Stimulated activated CD8-positive, alpha-beta memory T cell treated with anti-CD3 and anti-CD28 coated beads, Interleukin-12 subunit alpha, Interleukin-12 subunit beta, amount 100 ng/mL, for 24 hours (primary cell): Measurements from ENCODE around the gene KRTAP4-1.
"Not testable (repeated sequence)": the region's sequence is repeated elsewhere in the genome, so short reads cannot be mapped to it uniquely, and the experiment has no call there.

ENCODE experiments used
- DNase-seq: peaks from one replicate; pipeline ENCODE4 v3.0.0-alpha.2; 2020; ENCODE audit errors: extremely low read depth

Gene KRTAP4-1

GRCh38 chr17:41184480-41184961 is at the start of gene KRTAP4-1:
KRTAP4-1 (minus strand) TSS chr17:41184911; CDS start chr17:41184854, 57 bp downstream.
- DNase-seq, result no peak

- DNase-seq, result not testable (repeated sequence)
Observed at GRCh38 chr17:41232399-41233105, 47.8 kb upstream of the KRTAP4-1 start, which contains the start of gene KRTAP9-3. KRTAP9-3 (plus strand) TSS chr17:41232449; CDS start chr17:41232502, 53 bp downstream.

GRCh38 chr17:41231731-41232130 is 47.0 kb upstream of the KRTAP4-1 start:
- DNase-seq, result no peak

- no peak for DNase-seq
Observed at GRCh38 chr17:41230094-41230493, 45.4 kb upstream of the KRTAP4-1 start.

GRCh38 chr17:41226598-41227095 is 41.9 kb upstream of the KRTAP4-1 start, which contains the start of gene KRTAP9-2:
KRTAP9-2 (plus strand) TSS chr17:41226648; CDS start chr17:41226655, 7 bp downstream.
- DNase-seq, result not testable (repeated sequence)

GRCh38 chr17:41226051-41226450 is 41.3 kb upstream of the KRTAP4-1 start:
- DNase-seq, result no peak

GRCh38 chr17:41223821-41224220 is 39.1 kb upstream of the KRTAP4-1 start:
- DNase-seq, result no peak

- no peak for DNase-seq
Observed at GRCh38 chr17:41215681-41216080, 31.0 kb upstream of the KRTAP4-1 start.

- no peak for DNase-seq
Observed at GRCh38 chr17:41212524-41213169, 27.9 kb upstream of the KRTAP4-1 start.

GRCh38 chr17:41211845-41212466 is 27.2 kb upstream of the KRTAP4-1 start:
- DNase-seq, result no peak

GRCh38 chr17:41199421-41200078 is 14.8 kb upstream of the KRTAP4-1 start:
- DNase-seq, result no peak

- DNase-seq, result no peak
Observed at GRCh38 chr17:41196068-41196467, 11.4 kb upstream of the KRTAP4-1 start.

- DNase-seq, result no peak
Observed at GRCh38 chr17:41190328-41190727, 5.6 kb upstream of the KRTAP4-1 start.

GRCh38 chr17:41189837-41190318 is 5.2 kb upstream of the KRTAP4-1 start, which contains the start of gene KRTAP9-1:
KRTAP9-1 (plus strand) TSS chr17:41189887; CDS start chr17:41189887, 0 bp downstream.
- DNase-seq, result not testable (repeated sequence)

- DNase-seq, result no peak
Observed at GRCh38 chr17:41186872-41187271, 2.2 kb upstream of the KRTAP4-1 start.

GRCh38 chr17:41185001-41185400 is 290 bp upstream of the KRTAP4-1 start:
- DNase-seq, result no peak

GRCh38 chr17:41178843-41179616 is 5.7 kb downstream of the KRTAP4-1 start:
- DNase-seq, result no peak

- no peak for DNase-seq
Observed at GRCh38 chr17:41178341-41178740, 6.4 kb downstream of the KRTAP4-1 start.

GRCh38 chr17:41177727-41178271 is 6.9 kb downstream of the KRTAP4-1 start, which contains the start of gene KRTAP4-2:
KRTAP4-2 (minus strand) TSS chr17:41178221; CDS start chr17:41178164, 57 bp downstream.
- no peak for DNase-seq

GRCh38 chr17:41176744-41177387 is 7.8 kb downstream of the KRTAP4-1 start:
- DNase-seq, result no peak
